ENCODE results near the gene C1orf198.

The C1orf198 gene

DNA sequence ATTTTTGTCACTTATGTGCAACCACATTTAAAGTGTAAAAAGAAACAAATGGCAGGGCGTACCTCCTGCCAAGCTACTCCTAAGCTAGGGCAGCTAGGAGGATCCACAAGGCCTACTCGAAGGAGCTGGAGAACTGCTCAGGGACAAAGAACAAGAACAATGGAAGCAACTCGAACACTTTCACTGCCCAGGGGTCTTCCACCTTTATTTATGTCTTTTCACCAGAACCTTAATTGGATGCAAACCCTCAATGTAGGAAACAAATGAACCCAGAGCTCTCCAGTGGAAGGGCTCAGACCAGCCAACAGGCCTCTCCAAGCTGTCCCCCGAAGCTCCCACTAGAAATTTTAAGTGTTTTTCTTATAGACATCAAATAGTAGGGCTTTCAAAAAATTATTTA is 39.9 kb downstream of the C1orf198 start:
- no peak for DNase-seq

- no peak for DNase-seq
Measured at GRCh38 chr1:230827801-230828200, 40.5 kb downstream of the C1orf198 start.

- no peak for DNase-seq
Measured at GRCh38 chr1:230827081-230827681, 41.1 kb downstream of the C1orf198 start.

DNA sequence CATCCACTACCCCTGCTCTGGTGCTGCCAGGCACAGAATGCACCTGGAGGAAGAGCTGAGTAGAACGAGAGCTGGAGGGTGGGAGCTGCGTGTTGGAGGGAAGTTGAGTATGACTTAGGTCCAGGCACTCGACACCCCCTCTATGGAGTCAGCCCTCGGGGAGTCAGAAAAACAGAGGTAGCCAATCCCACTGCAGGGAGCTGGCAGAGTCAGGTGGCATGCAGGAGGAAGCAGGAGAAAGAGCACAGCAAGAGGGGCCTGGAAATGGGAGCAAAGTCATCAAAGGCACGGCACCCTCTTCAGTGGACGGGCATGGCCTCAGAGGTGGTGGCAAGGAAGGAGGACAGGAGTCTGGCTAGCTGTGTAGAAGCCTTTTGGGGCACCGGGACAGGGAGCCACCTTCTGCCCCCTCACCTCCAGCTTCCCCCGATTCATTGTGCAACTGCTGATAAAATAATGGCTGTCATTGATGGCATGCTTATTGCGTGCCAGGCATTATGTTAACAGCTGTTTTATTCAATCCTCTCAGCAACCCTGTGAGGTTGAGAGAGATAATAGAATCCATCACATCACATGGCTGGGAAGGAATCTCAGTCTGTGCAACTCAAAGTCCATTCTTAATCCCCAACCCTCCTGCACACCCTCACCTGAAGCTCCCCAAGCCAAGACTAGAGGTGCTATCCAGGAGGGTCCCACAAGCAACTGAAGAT is 42.0 kb downstream of the C1orf198 start:
- DNase-seq: no peak

GRCh38 chr1:230825761-230826160 is 42.6 kb downstream of the C1orf198 start:
- DNase-seq: no peak

- no peak for DNase-seq
Measured at GRCh38 chr1:230824919-230825721, 43.2 kb downstream of the C1orf198 start.

- DNase-seq: no peak
Measured at GRCh38 chr1:230824551-230824918, 43.8 kb downstream of the C1orf198 start.

DNA sequence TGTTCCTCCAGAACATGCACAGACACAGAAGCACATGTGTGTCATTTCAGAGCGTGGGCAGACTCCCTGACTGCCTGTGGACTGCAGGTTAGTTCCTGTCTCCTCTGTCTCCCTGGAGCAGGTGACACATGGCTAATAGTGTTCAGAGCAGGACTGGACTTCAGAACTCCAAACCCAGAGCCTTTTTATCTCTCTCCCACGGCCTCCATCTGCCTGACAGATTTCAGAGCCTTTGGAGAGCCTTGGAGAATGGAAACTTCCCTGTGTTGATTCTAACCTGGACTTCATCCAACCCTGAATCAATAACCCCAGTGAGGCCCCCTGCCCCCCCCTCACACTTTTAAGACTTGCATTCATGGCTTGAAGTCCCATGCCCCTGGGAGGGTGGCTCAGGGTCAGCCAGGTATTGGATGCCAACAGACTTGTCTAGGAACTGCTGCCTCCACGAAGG is 44.4 kb downstream of the C1orf198 start:
- no peak for DNase-seq

DNA sequence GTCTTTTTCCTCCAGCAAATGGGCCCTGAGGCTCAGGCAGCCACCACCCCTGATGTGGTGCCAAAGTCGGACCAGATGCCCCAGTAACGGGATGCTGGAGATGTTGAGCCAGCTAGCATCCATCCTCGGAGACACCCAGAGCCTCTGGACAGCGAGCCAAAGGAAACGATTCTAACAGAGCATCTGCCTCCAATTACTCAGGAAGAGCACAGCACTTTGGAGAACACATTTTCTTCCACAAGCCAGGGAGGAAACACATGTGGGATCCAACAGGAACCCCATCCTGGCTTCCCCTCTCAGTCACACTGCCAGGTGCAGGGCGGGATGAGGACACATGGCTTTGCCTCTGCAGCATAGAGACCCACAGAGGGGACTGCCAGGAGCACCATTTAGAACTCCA is 44.9 kb downstream of the C1orf198 start:
- no peak for DNase-seq

DNA sequence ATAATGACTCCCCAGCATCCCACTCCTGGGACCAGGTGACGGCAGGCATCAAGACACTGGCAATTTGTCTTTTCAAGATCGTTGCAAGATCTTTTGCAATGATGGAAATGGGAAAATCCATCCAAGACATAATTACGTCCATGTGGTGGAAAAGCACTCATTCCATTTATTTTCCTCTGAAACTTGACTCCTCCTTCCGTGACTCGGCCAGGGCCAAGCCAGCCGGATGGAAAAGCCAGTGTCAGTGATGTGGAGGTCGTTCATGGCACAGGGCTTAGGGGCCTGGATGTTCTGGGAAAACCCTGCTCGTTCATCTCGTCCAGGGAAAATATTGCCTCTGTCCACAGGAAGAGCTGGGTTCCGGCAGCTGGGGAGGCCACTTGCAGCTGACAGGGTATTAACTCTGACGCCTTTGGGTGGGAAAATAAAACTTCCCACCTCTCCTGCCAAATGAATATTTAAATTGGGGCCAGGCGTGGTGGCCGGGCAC is 46.2 kb downstream of the C1orf198 start:
- DNase-seq: no peak

DNA sequence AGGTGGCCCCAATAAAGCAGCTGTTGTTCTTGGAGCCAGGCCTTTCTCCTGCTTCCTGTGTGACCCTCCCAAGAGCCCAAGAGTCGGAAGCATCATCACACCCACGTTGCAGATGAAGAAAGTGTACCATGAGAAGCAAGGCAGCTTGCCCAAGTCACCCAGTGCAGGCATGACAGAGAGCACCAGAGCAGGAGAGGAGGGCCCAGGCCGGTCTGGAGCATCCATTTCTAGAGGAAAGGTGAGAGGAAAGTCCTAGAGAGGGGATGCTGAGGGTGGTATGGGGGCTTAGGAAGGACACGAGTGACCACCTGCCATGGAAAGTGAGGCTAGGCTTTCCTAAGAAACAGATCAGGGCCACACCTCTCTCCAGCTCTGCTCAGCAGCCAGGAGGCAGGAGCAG is 47.0 kb downstream of the C1orf198 start:
- DNase-seq: no peak

- DNase-seq: no peak
Measured at GRCh38 chr1:230820568-230820967, 47.8 kb downstream of the C1orf198 start.

DNA sequence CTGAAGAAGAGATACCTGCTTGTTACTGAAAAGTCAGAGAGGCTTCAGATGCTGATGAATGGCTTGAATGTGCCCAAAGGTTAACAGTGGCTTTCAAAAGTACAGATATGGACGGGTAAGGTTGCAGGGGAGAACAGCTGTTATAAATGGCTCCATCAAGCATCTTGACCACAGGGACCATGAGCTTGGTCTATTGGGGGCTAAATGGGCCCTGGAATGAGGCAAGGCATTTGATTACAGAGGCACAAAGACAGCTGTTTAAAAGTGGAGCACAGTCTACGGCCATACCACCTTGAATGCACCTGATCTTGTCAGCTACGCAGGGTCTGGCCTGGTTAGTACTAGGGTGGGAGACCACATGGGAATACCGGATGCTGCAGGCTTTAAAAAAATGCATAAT is 48.3 kb downstream of the C1orf198 start:
- no peak for DNase-seq

- DNase-seq: no peak
Measured at GRCh38 chr1:230818901-230819300, 49.4 kb downstream of the C1orf198 start.

DNA sequence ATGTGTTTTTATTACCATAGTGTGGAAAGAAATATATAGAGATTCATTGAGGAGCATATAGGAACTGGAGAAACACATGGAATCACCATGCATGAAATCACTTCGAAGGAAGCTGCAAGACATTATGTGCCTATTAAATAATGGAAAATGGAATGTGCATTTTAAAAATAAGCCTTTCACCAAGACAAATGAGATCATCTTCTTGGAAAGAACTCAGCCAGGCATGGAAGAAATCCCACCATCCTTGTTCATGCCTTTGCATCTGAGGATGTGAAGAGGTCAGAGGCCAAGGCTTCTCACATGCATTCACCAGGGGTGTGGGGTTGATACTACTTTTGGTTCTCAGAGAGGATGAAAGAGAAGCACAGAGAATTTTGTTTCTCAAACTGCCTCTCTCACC is 50.0 kb downstream of the C1orf198 start:
- DNase-seq: no peak

GRCh38 chr1:230816018-230816417 is 52.3 kb downstream of the C1orf198 start:
- DNase-seq: no peak

DNA sequence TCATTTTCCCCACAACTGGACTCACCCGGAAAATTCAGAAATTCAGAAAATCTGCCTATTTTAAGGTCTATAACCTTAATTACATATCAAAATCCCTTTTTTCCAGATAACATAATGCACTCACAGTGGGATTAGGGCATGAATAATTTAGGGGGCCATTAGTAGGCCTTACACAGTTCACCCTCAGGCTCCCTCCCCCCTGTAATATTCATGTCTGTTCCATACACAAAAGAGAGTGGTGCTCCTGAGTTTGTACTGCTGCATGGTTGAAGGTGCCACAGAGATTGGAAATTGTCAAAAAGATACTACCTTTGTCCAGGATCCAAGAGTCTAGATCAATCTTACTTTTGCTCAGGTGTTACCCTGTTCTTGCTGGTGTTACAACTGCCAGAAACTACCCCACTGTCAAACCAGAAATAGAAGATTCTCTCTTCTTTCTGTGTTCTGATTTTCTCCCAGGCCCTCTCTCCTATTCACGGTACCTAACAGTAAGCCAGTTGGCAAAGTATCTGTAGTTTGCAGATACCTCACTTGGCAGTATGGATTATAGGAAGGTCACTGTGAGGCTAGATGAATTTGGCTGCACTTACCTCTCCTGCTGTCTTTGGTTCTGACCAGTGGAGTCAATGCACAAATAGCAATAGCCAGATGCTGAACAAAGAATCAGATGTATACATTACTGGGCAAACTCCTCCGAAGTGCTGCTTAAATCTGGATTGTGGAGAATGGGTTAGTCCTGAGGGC is 53.2 kb downstream of the C1orf198 start:
- DNase-seq: no peak

DNA sequence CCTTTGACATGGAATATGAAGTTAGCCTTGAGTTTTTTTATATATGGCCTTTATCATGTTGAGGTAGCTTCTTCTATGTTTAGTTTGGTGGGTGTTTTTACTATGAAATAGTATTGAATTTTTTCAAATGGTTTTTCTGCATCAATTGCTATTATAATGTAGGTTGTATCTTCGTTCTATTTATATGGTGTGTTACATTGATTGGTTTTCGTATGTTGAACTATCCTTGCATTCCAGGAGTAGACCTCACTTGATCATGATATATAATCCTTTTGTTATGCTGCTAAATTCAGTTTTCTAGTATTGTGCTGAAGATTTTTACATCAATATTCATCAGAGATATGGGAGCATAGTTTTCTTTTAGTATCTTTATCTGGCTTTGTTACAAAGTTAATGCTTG is 55.8 kb downstream of the C1orf198 start:
- no peak for DNase-seq

DNA sequence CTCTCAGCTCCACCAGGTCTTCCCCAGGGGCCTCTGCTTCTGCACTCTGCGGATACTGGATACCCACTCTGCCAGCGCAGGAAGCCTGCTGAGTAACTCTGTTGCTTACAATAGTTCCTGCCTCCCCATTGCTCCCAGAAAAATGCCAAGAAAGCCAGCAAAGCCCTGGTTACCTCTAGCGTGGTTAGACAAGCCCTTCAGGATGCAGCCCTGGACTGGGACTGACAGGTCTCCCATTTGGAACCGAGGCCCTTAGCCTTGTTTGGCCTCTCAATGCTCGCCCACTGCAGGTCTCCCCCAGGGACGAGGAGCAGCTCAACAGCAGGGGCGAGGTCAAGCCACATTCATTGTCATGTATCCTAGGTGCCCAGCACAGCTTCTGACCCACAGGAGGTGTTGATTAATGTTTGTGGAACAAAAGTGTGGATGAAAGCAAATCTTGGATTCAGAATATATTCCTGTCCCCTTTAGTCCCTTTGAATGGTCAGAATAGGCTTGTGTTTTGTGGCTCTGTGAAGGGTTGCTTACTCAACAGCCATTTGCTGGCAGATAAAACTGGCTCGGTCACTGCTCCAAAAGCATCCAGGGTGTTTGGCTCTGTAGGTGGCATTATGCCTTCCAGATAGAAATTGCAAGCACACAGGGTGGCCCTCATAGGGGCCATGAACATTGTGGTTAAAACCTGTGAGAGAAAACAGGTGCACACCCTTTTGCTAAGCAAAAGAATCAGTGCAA is 58.9 kb downstream of the C1orf198 start:
- DNase-seq: no peak

DNA sequence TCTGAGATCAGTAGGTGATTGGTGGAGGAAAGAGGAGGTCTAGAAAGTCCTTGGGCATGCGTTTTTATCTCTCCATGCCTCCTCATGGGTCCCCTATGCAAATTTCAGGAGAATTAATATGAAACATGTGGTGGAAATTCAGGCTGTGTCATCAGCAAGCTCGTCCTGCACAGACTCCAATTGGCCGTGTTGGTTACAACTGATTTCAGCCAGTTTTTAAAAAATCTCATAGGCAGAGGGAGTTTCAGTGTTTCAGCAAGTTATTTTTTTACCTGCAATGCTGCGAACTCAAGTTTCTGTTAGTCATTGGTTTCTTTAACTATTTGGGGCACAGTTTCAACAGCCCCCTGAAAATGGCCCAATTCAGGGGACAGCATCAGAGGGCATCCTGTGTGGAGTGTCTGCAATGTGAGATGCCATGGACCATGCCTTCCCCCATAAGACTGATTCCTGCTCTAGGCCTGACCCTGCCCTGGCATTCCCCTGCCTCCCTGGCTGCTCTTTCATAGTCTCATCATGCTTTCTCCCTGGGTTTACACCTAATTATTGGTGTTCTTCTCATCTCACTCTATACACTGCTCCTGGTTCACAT is 59.9 kb downstream of the C1orf198 start:
- no peak for DNase-seq

GRCh38 chr1:230807561-230808280 is 60.6 kb downstream of the C1orf198 start:
- DNase-seq: no peak

Measured in stimulated activated CD4-positive, alpha-beta T cell treated with anti-CD3 and anti-CD28 coated beads, Interleukin-1b, Interleukin-23, amount 100 ng/mL, for 48 hours (primary cell).